Glutamatergic neuron (in vitro differentiated cells): ENCODE data around the gene FGF9. TPM values are rescaled to one million over a fixed set of nuclear protein-coding genes. Genes with fewer than 3 reads are reported as not detected.

ENCODE experiments used
- DNase-seq: peaks from one replicate; pipeline ENCODE4 v3.0.0; 2022
- H3K27ac Mint-ChIP-seq: one replicate; pipeline ENCODE4 v1.8.0; 2020; ENCODE audit warnings: mild to moderate bottlenecking, mixed read lengths, inconsistent platforms; ENCODE audit not compliant: unreplicated experiment
- H3K27me3 Mint-ChIP-seq: one replicate; pipeline ENCODE4 v1.8.0; 2020; ENCODE audit warnings: mild to moderate bottlenecking, moderate library complexity, mixed read lengths, inconsistent platforms; ENCODE audit not compliant: unreplicated experiment
- H3K36me3 Mint-ChIP-seq: one replicate; pipeline ENCODE4 v1.8.0; 2020; ENCODE audit warnings: mild to moderate bottlenecking, mixed read lengths, inconsistent platforms; ENCODE audit not compliant: unreplicated experiment
- H3K4me1 Mint-ChIP-seq: one replicate; pipeline ENCODE4 v1.8.0; 2020; ENCODE audit warnings: mild to moderate bottlenecking, low read depth, mixed read lengths, inconsistent platforms; ENCODE audit not compliant: unreplicated experiment
- H3K4me3 Mint-ChIP-seq: one replicate; pipeline ENCODE4 v1.8.0; 2020; ENCODE audit warnings: mild to moderate bottlenecking, mixed read lengths, inconsistent platforms; ENCODE audit not compliant: unreplicated experiment
- H3K9me3 Mint-ChIP-seq: one replicate; pipeline ENCODE4 v1.8.0; 2020; ENCODE audit warnings: mild to moderate bottlenecking, moderate library complexity, mixed read lengths, inconsistent platforms; ENCODE audit not compliant: unreplicated experiment
- CTCF ChIP-seq: fragments of 200-600 bp; sonication (generic); IDR thresholded peaks from one replicate; pipeline ENCODE4 v1.5.0; 2021; ENCODE audit not compliant: partially characterized antibody, unreplicated experiment
- total RNA-seq: library from RNA; stranded (reverse); fragmentation: NEBNext Ultra II Directional; extraction: Animal tissue kit (Norgen Biotek cat#: 25700); gene quantifications from one replicate; pipeline ENCODE4 v1.2.1, GENCODE V29; 2021; ENCODE audit not compliant: unreplicated experiment

FGF9 gene
- total RNA-seq, 1 donor from 2014 or later, result 19.5 TPM

DNA sequence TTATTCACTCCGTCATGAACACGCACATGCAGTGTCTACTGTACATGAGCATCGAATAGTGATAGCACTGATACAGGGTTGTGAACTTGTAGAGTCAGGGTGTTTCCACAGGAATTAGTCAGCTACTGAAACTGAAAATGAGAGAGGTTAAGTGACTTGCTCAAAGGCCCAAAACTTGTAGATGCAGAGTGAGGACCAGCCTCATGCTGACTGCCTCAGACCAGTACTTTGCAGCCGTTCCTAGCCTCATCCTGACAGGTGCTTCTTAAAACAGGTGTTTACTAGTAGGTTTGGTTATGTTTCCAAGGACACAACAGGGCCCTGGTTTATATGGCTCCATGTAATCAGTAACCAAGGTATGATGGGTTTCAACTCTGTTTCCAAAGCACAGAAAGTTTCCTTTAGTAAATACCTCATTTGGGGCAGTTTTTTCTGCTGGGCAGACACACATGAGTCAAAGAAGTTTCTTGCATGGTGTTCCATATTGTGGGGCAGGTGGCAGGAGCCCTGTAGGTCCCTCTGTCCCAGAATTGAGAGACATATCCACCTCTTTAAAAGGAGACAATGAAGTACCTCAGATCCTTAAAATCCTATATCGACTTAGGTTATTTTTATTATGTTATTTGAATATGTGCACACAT lies 16.0 kb downstream of the FGF9 start:
- Mint-ChIP-seq H3K4me3 (no peak overlapping the region), H3K4me1 (no peaks in the 10 kb centered on the region), H3K27me3 (no peaks in the 10 kb centered on the region), H3K36me3 (peaks cover 8% of the 10 kb centered on the region), H3K9me3 (no peaks in the 10 kb centered on the region), H3K27ac (no peak overlapping the region)
- TF ChIP-seq CTCF, result no peak
- no peak for DNase-seq

DNA sequence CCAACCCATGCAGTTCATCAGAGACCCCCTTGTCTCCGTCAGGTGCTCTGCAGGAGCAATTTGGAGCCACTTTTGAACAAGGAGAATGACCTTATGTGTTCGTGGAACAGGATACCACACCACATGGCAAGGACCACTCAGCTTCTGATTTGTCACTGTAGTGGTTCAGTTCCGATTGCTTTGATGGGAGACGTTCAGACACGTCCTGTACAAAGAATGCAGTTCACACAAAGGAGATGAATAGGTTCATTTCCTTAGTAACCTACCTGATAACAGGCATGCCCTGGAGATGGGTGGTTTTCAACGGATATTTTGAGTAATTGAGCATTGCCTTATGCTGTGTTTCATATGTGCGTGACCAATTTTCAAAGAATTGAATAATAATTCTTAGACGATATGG lies 17.2 kb downstream of the FGF9 start:
- TF ChIP-seq CTCF, result no peak
- no peaks in the 10 kb centered on the region for H3K9me3 Mint-ChIP-seq
- no peak overlapping the region for H3K4me3 Mint-ChIP-seq
- no peaks in the 10 kb centered on the region for H3K27me3 Mint-ChIP-seq
- no peak overlapping the region for H3K27ac Mint-ChIP-seq
- H3K36me3 Mint-ChIP-seq, result peaks cover 8% of the 10 kb centered on the region
- H3K4me1 Mint-ChIP-seq, result peaks cover 2% of the 10 kb centered on the region
- DNase-seq, result no peak

DNA sequence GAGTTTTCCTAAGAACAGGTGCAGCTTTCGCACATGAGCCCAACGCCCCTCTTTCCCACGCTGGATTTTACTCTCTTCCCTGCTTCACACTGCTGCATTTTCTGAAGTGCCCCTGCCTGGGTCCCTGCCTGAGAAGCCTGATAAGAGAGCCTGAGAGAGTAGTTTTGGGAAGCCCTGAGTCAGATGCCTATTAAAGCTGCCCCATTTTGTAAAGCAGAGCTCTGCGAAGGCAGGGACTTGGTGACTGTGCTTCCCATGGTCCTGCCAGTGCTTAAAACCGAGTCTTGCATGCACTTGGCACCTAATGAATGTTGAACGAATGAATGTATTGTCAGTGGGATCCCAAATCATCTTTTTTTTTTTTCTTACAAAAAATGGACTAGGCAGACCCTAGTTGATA lies 18.2 kb downstream of the FGF9 start:
- H3K27ac Mint-ChIP-seq, result no peak overlapping the region
- no peak for DNase-seq
- H3K9me3 Mint-ChIP-seq, result no peaks in the 10 kb centered on the region
- TF ChIP-seq CTCF, result no peak
- peaks cover 8% of the 10 kb centered on the region for H3K36me3 Mint-ChIP-seq
- H3K4me3 Mint-ChIP-seq, result no peak overlapping the region
- H3K27me3 Mint-ChIP-seq, result no peaks in the 10 kb centered on the region
- peaks cover 4% of the 10 kb centered on the region for H3K4me1 Mint-ChIP-seq

DNA sequence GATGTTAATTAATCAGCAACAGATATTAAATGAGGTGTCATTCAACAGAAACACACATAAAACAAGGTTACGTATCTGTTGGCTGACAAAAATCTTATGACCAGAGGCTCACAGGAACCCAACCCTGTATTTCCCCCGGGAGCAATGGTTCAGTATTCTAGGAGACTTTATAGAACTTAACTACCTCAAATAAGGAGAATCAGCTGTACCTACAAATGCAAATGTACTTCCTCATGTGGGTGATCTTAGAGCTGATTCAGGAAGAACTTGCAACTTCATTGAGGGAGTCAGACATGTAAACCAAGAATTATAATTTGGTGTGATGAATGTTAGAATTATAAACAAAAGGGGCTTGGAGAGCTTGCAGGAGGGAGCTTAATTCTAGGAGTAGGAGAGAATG lies 20.1 kb downstream of the FGF9 start:
- TF ChIP-seq CTCF, result no peak
- Mint-ChIP-seq H3K27ac (no peak overlapping the region), H3K4me3 (no peak overlapping the region), H3K36me3 (no peaks in the 10 kb centered on the region), H3K4me1 (peaks cover 6% of the 10 kb centered on the region), H3K9me3 (no peaks in the 10 kb centered on the region), H3K27me3 (no peaks in the 10 kb centered on the region)
- no peak for DNase-seq

DNA sequence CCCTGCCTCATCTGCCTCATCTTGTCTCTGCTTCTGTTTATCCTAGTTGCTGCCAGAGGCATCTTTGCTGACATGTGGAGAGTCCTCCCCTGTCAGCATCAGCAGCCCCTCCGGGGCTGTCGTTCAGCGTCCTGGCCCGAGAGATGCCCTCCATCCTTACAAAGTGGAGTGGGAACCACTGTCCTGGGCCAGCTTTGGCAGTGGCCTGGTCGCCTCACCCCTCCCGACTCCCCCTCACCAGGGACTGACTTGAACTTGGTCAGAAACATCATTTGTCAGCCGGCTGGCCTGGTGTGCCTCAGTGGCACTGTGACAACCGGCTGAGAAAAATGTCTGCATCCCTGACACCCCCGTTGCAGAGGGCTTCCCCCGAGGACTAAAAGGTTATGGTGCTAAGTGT lies 20.6 kb downstream of the FGF9 start:
- no peaks in the 10 kb centered on the region for H3K27me3 Mint-ChIP-seq
- no peak overlapping the region for H3K27ac Mint-ChIP-seq
- no peak for DNase-seq
- peaks cover 6% of the 10 kb centered on the region for H3K4me1 Mint-ChIP-seq
- H3K9me3 Mint-ChIP-seq, result no peaks in the 10 kb centered on the region
- no peak for TF ChIP-seq CTCF
- no peak overlapping the region for H3K4me3 Mint-ChIP-seq
- no peaks in the 10 kb centered on the region for H3K36me3 Mint-ChIP-seq
